ENCODE measurements around the gene DIRAS3. TPM values are rescaled to one million over a fixed set of nuclear protein-coding genes. Genes with fewer than 3 reads are reported as not detected.
"Not testable (repeated sequence)": the region's sequence is repeated elsewhere in the genome, so short reads cannot be mapped to it uniquely, and the experiment has no call there.

The DIRAS3 gene
- polyA plus RNA-seq, 1 donor = 3.9 TPM

DNA sequence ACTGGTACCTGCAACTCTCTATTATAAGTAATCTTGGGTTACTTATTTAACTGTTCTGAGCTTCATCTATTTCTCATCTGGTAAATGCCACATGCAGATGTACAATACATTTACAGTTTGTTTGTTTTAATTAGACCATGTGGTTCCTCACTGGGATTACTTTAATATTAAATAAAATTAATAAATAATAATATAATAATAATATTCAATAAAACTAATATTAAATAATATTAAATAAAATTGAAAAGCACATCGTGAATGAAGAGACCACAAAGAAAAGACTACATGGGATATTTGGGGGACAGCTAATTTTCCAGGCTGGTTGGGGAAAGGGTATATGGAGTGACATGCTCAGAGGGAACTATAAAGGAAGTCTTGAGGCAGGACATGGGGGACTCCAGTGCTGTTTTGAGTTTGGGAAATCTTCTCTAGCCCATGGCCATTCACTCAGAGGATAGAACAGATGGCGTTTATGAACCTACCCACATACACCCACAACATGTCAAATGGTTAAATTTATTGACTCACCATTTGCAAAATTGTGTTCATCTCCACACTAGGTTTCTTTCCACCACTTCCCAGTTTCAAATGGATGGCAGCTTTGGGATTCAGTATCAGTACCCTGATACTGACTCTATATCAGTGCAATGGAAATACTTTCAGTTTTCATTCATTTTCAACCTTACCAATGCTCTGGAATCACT, 25.6 kb downstream of the DIRAS3 start:
- DNase-seq = no peak

DNA sequence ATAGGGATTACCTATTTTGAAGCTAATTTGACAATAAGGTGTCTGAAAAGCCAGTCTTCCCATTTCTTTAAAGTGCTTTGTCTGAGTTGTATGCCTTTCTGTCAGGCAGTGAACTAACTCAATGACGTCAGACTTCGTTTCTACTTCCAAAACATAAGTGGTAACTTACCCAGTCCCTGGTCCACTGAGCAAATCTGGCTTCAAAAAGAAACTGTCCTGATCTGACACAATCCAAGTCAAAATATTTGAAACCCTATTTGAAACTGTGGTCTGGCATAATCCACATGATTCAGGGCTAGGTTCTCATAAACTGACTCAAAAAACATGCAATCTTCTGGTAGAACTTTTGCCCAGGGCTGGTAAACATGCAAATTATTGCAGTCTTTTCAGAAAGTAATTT, 34.0 kb downstream of the DIRAS3 start:
- no peak for DNase-seq

DNA sequence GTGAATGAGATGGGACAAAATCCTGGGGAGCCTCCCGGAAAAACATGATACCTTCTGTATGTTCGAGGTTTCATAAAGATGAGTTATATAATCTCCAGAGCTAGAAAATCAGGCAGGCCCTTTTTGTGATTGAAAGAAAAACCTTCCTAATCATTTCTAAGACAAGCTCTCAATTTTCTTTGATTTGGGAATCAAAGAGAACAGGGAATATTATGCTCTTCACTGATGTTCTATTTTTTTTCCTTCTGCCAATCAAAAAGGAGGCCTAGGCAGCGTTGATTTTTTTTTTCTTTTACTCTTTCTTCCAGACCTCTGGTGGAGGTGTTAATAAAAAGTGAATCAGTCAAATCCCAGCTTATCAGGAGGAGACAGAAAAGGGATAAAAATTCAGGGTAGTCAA, 34.5 kb downstream of the DIRAS3 start:
- no peak for DNase-seq

DNA sequence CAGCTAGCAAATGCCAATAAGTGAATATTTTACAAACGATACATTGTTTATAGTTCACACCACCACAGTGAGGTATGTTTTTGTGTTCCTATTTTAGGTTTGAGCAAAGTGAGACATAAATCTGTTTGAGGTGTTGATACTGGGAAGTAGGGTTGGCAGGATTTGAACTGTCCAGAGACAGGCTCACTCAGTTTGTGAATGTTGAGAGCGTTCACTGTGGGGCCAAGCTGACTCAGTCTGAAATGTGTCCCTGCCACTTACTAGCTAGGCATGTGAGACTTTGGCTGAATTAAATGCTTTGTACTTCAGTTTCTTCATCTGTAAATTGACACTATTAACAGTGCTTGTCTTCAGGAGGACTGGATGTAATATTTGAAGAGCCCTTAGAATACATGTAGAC, 35.1 kb downstream of the DIRAS3 start:
- DNase-seq = no peak

DNA sequence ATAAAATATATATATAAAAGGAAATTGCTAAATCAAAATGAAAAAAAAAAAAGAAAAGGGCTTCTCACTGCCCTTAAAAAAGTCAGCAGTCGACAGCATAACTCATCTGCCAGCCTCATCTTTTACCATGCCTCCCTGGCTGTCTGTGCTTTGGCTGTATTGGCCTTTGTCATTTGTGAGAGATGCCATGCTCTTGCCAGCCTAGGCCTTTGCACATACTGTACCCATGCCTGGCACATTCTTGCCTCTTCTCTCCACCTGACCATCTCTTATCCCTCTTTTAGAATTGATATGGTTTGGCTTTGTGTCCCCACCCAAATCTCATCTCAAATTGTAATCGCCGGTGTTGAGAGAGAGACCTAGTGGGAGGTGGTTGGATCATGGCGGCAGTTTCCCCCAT, 37.1 kb downstream of the DIRAS3 start:
- DNase-seq = no peak

DNA sequence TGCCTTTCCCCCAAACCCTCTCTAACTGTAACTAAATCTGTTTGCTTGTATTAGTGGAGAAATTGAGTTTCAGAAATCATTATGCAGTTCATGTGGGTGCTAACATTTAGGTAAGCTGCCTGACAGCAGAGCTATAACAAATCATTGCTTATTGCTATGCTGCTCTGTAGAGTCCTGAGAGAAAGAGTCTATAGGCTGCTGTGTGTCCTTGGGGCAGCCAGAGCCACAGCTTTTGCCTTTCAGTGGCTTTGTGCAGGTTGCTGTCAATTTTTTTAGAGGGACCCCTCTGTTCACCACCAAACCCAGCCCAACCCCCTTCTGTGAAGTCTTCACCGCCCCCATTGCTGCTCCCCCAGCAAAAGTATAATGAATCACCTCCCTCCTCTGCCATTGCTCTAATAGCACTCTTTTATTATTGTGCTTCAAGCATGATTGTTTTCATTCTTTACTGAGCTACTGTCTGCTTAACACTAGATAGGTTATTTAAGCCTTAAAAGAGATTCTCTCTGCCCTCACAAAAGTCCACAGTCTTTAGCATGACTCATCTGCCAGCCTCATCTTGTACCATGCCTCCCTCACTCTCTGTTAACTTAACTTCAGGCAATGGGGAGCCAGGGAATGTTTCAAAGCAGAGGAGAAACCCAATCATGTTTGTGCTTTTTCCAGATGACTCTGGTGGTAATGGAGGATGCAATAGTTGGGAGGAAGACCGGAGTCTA, 38.6 kb downstream of the DIRAS3 start:
- no peak for DNase-seq

DNA sequence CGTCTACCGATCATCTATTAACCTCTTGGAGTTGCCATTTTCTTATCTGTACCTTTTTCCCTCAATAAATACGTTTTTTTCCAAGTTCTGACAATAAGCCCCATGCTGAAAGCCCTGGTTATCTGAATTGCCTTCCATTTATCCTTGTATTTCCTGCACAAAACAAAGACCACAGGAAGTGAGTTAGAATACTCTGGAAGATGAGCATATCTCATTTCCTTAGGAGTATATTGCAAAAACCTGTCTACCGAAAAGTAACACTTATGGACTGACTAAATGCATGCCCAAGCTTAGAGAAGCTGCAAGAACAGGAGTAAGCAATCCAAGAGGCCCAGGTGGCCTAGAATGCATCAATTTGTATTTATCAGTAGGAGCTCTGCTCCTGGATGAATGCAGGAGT, 39.9 kb downstream of the DIRAS3 start:
- DNase-seq = no peak

DNA sequence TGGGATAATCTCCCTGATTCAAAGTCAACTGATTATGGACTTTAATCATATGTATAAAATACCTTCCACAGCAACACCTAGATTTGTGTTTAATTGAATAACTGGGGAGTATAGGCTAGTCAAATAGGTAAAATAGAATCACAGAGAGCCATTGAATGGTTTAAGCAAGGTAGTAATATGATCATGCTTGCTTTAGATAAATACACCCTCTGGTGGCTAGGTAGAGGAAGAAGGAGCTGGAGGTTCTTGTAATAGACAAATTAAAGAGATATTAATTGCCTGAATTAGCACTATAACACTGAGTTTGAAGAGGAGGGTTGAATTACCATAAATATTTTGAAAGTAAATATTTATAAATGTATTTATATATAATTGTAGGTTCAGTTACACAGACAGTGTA, 40.3 kb downstream of the DIRAS3 start:
- DNase-seq = no peak

DNA sequence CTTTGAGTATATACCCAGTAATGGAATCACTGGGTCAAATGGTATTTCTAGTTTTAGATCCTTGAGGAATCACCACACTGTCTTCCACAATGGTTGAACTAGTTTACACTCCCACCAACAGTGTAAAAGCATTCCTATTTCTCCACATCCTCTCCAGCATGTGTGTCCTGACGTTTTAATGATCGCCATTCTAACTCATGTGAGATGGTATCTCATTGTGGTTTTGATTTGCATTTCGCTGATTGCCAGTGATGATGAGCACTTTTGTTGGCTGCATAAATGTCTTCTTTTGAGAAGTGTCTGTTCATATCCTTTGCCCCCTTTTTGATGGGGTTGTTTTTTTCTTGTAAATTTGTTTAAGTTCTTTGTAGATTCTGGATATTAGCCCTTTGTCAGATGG, 46.8 kb downstream of the DIRAS3 start:
- not testable (repeated sequence) for DNase-seq

DNA sequence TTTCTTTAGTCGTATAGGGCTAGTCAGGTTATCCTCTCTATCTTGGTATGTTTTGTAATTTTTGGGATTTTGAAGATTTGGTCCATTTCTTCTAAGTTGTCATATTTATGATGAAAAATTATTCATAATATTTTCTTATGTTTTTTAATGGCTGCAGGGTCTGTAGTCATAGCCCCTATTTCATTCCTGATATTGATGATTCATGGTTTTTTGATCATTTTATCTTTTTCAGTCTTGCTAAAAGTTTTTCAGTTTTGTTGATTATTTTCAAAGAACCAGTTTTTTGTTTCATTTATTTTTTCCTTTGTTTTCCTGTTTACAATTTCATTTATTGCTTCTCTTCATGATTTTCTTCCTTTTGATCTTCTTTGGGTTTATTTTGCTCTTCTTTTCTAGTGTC, 50.2 kb downstream of the DIRAS3 start:
- DNase-seq = no peak

DNA sequence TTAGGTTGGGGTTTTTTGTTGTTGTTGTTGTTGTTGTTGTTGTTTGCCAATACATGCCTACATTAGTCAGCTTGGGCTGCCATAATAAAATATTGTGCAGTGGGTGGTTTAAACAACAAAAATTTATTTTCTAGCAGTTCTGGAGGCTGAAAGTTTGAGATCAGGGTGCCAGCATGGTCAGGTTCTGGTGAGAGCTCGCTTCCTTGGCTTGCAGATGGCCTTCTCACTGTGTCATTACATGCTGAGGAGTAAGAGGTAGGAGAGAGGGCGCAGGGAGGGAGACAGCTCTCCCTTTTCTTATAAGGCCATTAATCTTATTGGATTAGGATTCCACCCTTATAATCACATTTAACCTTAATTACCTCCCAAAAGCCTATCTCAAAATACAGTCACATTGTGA, 52.7 kb downstream of the DIRAS3 start:
- DNase-seq = no peak

Other genes with a start within 250 kb of the DIRAS3 start
- gene GNG12, start 217.2 kb downstream of the DIRAS3 start, polyA plus RNA-seq (ENCODE audit: insufficient read length) = 37.1 TPM
- gene WLS, start 181.9 kb upstream of the DIRAS3 start, polyA plus RNA-seq (ENCODE audit: insufficient read length) = 64.3 TPM

Data from hindlimb muscle (tissue), 1 donor.